K562 (cell line): ENCODE data around the gene EPS8L1. TPM values are rescaled to one million over a fixed set of nuclear protein-coding genes. Genes with fewer than 3 reads are reported as not detected.
A peak's percentile ranks its signal among the peaks of the same experiment; 100 is the strongest.

ENCODE experiments used
- ATAC-seq: fragments of 200-7000 bp; cut with Tn5 transposase; 3 replicates; pipeline ENCODE4 v1.9.1; 2020; ENCODE audit warnings: moderate library complexity
- BruUV-seq: library from RNA; stranded (reverse); fragments of 400-500 nt; replicated peaks from 2 replicates; lab custom pipeline; 2021; lab: Mats Ljungman, UMichigan
- CTCF ChIA-PET: fragments of 300-600 bp; formaldehyde crosslinking; extraction: SDS; loops from one replicate; lab custom pipeline; 2021; ENCODE audit warnings: low intra/inter-chr PET ratio; lab: Yijun Ruan, JAX
- POLR2A ChIA-PET: fragments of 300-600, 350-650 bp; sonication (Branson Sonifier 250); formaldehyde crosslinking; extraction: SDS; loops from one replicate; lab custom pipeline; 2021; ENCODE audit warnings: antibody characterized with exemption, inconsistent platforms; lab: Yijun Ruan, JAX
- DNase-seq, 4 experiments: peaks; one replicate each; pipeline versions ENCODE4 v3.0.0 to v3.0.0-alpha.2; 2011 to 2018; ENCODE audit warnings: low spot score in 3 of 4, mixed read lengths in 3 of 4; ENCODE audit errors: extremely low read depth in 1 of 4
- FAIRE-seq: peaks from 2 replicates; lab custom pipeline; 2011; peaks lifted over from hg19 to GRCh38; lab: Jason Lieb, UNC
- H2AFZ ChIP-seq: 2 replicates; pipeline ENCODE4 v1.6.0; 2011; ENCODE audit warnings: low read depth, low read length, control low read depth, inconsistent platforms
- H3K27ac ChIP-seq: fragments of 200-600 bp; 3 replicates; pipeline ENCODE4 v1.8.0; 2011; ENCODE audit warnings: low read depth, mild to moderate bottlenecking, control low read depth, inconsistent platforms, low read length, moderate library complexity, mixed read lengths; ENCODE audit errors: extremely low read depth
- H3K27me3 ChIP-seq, 2 experiments: fragments of 300-600 bp in 1 of 2; 2 replicates in 1 of 2; 3 replicates in 1 of 2; pipeline versions ENCODE4 v1.6.0 to v1.8.0; 2011; ENCODE audit warnings: inconsistent platforms in 2 of 2, low read length in 2 of 2, mild to moderate bottlenecking in 1 of 2, mixed read lengths in 1 of 2, moderate library complexity in 1 of 2; ENCODE audit not compliant: control insufficient read depth in 2 of 2, insufficient read depth in 2 of 2
- H3K36me3 ChIP-seq: fragments of 300-600 bp; 3 replicates; pipeline ENCODE4 v1.8.0; 2011; ENCODE audit warnings: mild to moderate bottlenecking, low read length, inconsistent platforms; ENCODE audit not compliant: control insufficient read depth, insufficient read depth
- H3K4me1 ChIP-seq, 2 experiments: fragments of 200-600 bp in 1 of 2; replicated peaks in 1 of 2; 2 replicates in 1 of 2; 3 replicates in 1 of 2; pipeline versions ENCODE4 v1.5.1 to v1.8.0; 2011; ENCODE audit warnings: inconsistent platforms in 2 of 2, low read length in 2 of 2, mild to moderate bottlenecking in 1 of 2, mixed read lengths in 1 of 2, moderate library complexity in 1 of 2; ENCODE audit not compliant: control insufficient read depth in 2 of 2, insufficient read depth in 2 of 2
- H3K4me2 ChIP-seq: 2 replicates; pipeline ENCODE4 v1.6.1; 2011; ENCODE audit warnings: low read length, control low read depth, inconsistent platforms, mixed read lengths; ENCODE audit not compliant: insufficient read depth
- H3K4me3 ChIP-seq: fragments of 200-600 bp; sonication (generic), shearing (Covaris generic); 2 replicates; pipeline ENCODE4 v1.5.1; 2016; ENCODE audit warnings: control low read depth, inconsistent platforms
- H3K79me2 ChIP-seq: fragments of 200-600 bp; 3 replicates; pipeline ENCODE4 v1.8.0; 2011; ENCODE audit warnings: low read length, inconsistent platforms; ENCODE audit not compliant: control insufficient read depth, insufficient read depth
- H3K9ac ChIP-seq, 2 experiments: 2 replicates each; pipeline versions ENCODE4 v1.6.0 to v1.6.1; 2011; ENCODE audit warnings: low read depth in 2 of 2, low read length in 2 of 2, control low read depth in 1 of 2, inconsistent platforms in 1 of 2, mild to moderate bottlenecking in 1 of 2, mixed read lengths in 1 of 2; ENCODE audit not compliant: insufficient read depth in 1 of 2
- H3K9me1 ChIP-seq: one replicate; pipeline ENCODE4 v1.6.0; 2011; ENCODE audit warnings: inconsistent platforms, mild to moderate bottlenecking, low read length, moderate library complexity; ENCODE audit not compliant: control insufficient read depth, insufficient read depth
- H3K9me3 ChIP-seq: replicated peaks from 2 replicates; pipeline ENCODE4 v1.5.1; 2011; ENCODE audit warnings: low read depth, low read length, inconsistent platforms; ENCODE audit not compliant: control insufficient read depth, insufficient read depth
- H4K20me1 ChIP-seq: replicated peaks from 2 replicates; pipeline ENCODE4 v1.6.1; 2011; ENCODE audit warnings: low read length, inconsistent platforms, mixed read lengths; ENCODE audit not compliant: control insufficient read depth, insufficient read depth
- ARHGAP35 ChIP-seq: fragments of 450-650 bp; IDR thresholded peaks from 2 replicates; pipeline ENCODE4 v1.6.1; 2018; ENCODE audit not compliant: partially characterized antibody
- ATF1 ChIP-seq, 2 experiments: fragments of 450-650 bp in 1 of 2; IDR thresholded peaks; 2 replicates each; pipeline ENCODE4 v1.6.1; 2016; ENCODE audit warnings: missing compliant biosample characterization in 1 of 2, missing genetic modification characterization in 1 of 2
- CBFA2T3 ChIP-seq: fragments of 450-650 bp; IDR thresholded peaks from 2 replicates; pipeline ENCODE4 v1.6.1; 2017
- CTBP1 ChIP-seq: fragments of 450-650 bp; IDR thresholded peaks from 2 replicates; pipeline ENCODE4 v1.6.1; 2016; ENCODE audit warnings: borderline replicate concordance
- MYC ChIP-seq, 2 experiments: fragments of 250-450 bp in 1 of 2; sonication (Bioruptor Pico) in 1 of 2; IDR thresholded peaks; 2 replicates each; pipeline versions ENCODE4 v1.5.1 to v1.6.1; 2012 to 2021; ENCODE audit warnings: low read depth in 2 of 2, borderline replicate concordance in 1 of 2, improper control_type of control experiment in 1 of 2, low read length in 1 of 2, mild to moderate bottlenecking in 1 of 2, moderate library complexity in 1 of 2
- OTX1 ChIP-seq: fragments of 450-650 bp; formaldehyde crosslinking; IDR thresholded peaks from 2 replicates; pipeline ENCODE4 v1.4.0; 2022; ENCODE audit warnings: mild to moderate bottlenecking
- RBFOX2 ChIP-seq: fragments of 200-400 bp; formaldehyde crosslinking; IDR thresholded peaks from 2 replicates; pipeline ENCODE4 v1.6.1; 2017; ENCODE audit warnings: low read depth, mild to moderate bottlenecking, low read length, moderate library complexity
- SIN3A ChIP-seq, 2 experiments: fragments of 150-350 bp in 1 of 2; IDR thresholded peaks; 2 replicates each; pipeline ENCODE4 v1.6.1; 2011 to 2016; ENCODE audit warnings: borderline replicate concordance in 2 of 2, low read depth in 2 of 2, low read length in 2 of 2, mild to moderate bottlenecking in 2 of 2, moderate library complexity in 2 of 2; ENCODE audit not compliant: control insufficient read depth in 1 of 2
- SMARCB1 ChIP-seq: IDR thresholded peaks from 2 replicates; pipeline ENCODE4 v1.6.1; 2011; ENCODE audit warnings: improper control_type of control experiment, low read depth; ENCODE audit not compliant: insufficient read length
- SP1 ChIP-seq: sonication (generic); formaldehyde crosslinking; IDR thresholded peaks from 2 replicates; pipeline ENCODE4 v1.8.1; 2022; ENCODE audit warnings: mild to moderate bottlenecking, missing genetic modification reagents
- ZEB2 ChIP-seq: fragments of 450-650 bp; IDR thresholded peaks from 2 replicates; pipeline ENCODE4 v1.6.1; 2016
- WGBS: fragments of 100-300 bp; shearing (Covaris generic); methylation state at CpG from one replicate; pipeline ENCODE4 v1.1.6; 2016; ENCODE audit warnings: low coverage, mixed read lengths; ENCODE audit not compliant: insufficient coverage; ENCODE audit errors: missing lambda C conversion rate; 5-methylcytosine and 5-hydroxymethylcytosine counted together
- in situ Hi-C: fragments of 300-500 bp; cut with MboI; formaldehyde crosslinking; loops from 4 replicates; pipeline ENCODE4 v1.15.0; 2018; ENCODE audit warnings: inconsistent platforms, mixed read lengths
- intact Hi-C: fragments of 100-400 bp; cut with micrococcal nuclease; formaldehyde crosslinking; loops from 2 replicates; pipeline ENCODE4 v1.14.2; 2022
- polyA plus RNA-seq, 8 experiments: library from polyadenylated mRNA; depleted of rRNA in 4 of 8; stranded (reverse) in 5 of 8; unstranded in 3 of 8; fragments of >200 nt; fragmentation: Nextera tagmentation in 2 of 8; fragmentation: Illumina TruSeq in 1 of 8; extraction: Ambion mirVana in 2 of 8; extraction: Trizol in 1 of 8; gene quantifications; 2 replicates each; pipeline versions ENCODE4 v1.2.1 to v1.2.3, GENCODE V29; 2011 to 2014; ENCODE audit warnings: inconsistent platforms in 1 of 8, missing spikeins in 1 of 8
- total RNA-seq, 7 experiments: library from RNA; depleted of rRNA in 6 of 7; stranded (reverse); fragments of >200 nt in 6 of 7; fragmentation: Illumina TruSeq in 2 of 7; extraction: Trizol in 2 of 7; gene quantifications; 2 replicates each; pipeline versions ENCODE4 v1.2.1 to v1.2.3, GENCODE V29; 2011 to 2021; ENCODE audit warnings: low replicate concordance in 1 of 7
- TF ChIP-seq, protein P1 (sequence below): fragments of 450-650 bp; formaldehyde crosslinking; IDR thresholded peaks from 2 replicates; pipeline ENCODE4 v1.4.0; 2022; ENCODE audit warnings: missing genetic modification characterization
- TF ChIP-seq, protein P2 (sequence below), 3 experiments: IDR thresholded peaks in 2 of 3; conservative IDR thresholded peaks in 1 of 3; 2 replicates each; pipeline ENCODE4 v1.5.1; 2011 to 2012; ENCODE audit warnings: low read length in 3 of 3, mild to moderate bottlenecking in 3 of 3, control low read depth in 2 of 3, improper control_type of control experiment in 1 of 3, inconsistent platforms in 1 of 3, low read depth in 1 of 3, mixed read lengths in 1 of 3, moderate library complexity in 1 of 3; ENCODE audit not compliant: insufficient read depth in 2 of 3
- TF ChIP-seq, protein P3 (sequence below): fragments of 450-650 bp; IDR thresholded peaks from 2 replicates; pipeline ENCODE4 v1.6.1; 2016; ENCODE audit warnings: missing biosample characterization, missing genetic modification characterization

Gene EPS8L1
- total and polyA plus RNA-seq, 9 of the 15 experiments (the other 6 are each of a cell fraction or from before 2014, with no cell fraction given), result 0.35 to 22.1 (median 11.9) TPM

DNA sequence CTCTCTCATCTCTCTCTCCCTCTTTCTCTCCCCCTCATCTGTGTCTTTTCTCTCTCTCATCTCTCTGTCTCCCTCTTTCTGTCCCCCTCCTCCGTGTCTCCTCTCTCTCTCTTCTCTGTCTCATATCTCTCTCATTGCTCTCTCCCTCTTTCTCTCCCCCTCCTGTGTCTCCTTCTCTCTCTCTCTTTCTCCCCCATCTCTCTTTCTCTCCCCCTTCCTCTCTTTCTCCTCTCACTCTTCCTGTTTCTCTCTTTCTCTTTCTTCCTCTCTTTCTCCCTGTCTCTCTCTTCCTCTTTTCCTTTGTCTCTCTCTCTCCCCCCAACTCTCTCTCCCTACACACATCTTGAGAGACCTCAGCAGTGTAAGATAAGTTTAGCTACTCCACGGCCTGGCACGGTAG is 7.8 kb upstream of the EPS8L1 start (continued):
- TF ChIP-seq, protein P1, sequence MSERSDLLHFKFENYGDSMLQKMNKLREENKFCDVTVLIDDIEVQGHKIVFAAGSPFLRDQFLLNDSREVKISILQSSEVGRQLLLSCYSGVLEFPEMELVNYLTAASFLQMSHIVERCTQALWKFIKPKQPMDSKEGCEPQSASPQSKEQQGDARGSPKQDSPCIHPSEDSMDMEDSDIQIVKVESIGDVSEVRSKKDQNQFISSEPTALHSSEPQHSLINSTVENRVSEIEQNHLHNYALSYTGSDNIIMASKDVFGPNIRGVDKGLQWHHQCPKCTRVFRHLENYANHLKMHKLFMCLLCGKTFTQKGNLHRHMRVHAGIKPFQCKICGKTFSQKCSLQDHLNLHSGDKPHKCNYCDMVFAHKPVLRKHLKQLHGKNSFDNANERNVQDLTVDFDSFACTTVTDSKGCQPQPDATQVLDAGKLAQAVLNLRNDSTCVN (CRISPR knock-in tag), result peak; percentile 91; the same call in 1 of the 2 replicates
- TF ChIP-seq SP1 (CRISPR knock-in tag) (no peak), OTX1 (0 out of 2 replicates have a peak, but pooled peaks have one; percentile 26), ARHGAP35 (peak; percentile 32)

DNA sequence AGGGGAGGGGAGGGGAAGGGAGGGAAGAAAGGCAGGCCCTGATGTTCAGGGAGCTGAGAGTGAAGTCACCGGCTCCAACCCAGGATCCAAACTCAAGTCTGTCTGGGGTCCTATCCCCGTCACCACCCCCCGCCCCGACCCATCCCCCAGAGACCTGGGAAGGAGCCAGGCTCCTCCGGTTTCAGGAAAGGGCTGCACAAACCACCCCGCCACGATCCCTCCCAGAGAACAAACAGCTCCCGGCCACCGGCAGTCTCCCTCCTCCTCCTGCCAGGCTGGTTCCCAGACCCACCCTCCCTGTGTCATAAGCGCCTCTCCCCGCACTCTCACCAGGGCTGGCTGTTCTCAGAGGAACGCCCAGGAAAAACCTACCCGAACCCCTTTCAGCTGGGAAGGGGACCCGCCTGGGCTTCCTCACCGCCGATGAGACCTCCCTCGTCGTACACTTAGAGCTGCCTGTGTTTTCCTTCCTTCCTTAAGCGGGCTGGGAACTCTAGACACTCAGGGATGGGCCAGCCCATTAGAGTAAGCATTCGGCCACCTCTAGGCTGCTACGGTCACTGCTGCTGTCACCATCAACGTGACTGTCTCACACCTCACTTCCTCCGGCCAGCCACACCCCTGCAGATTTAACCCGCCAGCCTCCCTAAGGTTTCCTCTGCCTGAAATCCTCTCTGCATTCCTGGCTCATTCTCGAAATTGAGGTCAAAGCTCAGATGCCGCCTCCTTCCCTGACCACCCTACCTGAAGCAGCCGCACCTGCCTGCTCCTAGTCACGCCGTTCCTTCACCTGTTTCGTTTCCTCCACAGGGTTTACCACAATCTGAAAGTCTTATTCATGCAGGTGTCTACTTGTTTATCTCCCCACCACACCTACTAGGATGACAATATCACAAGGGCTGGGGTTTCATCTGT is 6.5 kb upstream of the EPS8L1 start:
- WGBS, result under 1% methylated on average over 24 of the region's 30 CpGs
- in situ Hi-C loops, result no loop called here
- ChIA-PET POLR2A (interaction anchor here (0.9 to 5.9 kb wide), 3 partner anchors 11 to 23 kb away, joined by 3 to 32 read pairs (median 3); no protein-coding TSS in a partner anchor), CTCF (no interaction called here)
- peak; percentile 91 for FAIRE-seq
- no peaks in the 10 kb centered on the region for H4K20me1 ChIP-seq
- peaks cover 8% of the 10 kb centered on the region in 2 experiments; a peak in 4 of 5 replicates for H3K27me3 ChIP-seq
- peak; percentile 97 for ATAC-seq
- peaks cover 19 to 21% of the 10 kb centered on the region in 2 experiments for H3K4me1 ChIP-seq
- no peaks in the 10 kb centered on the region for H3K9me1 ChIP-seq
- H3K36me3 ChIP-seq, result no peaks in the 10 kb centered on the region
- peak overlapping the region; percentile 42 for H3K4me3 ChIP-seq
- intact Hi-C loops, result no loop called here
- H3K79me2 ChIP-seq, result no peaks in the 10 kb centered on the region
- peak overlapping the region; percentile 39 to 77; a peak in 3 of 4 replicates for H3K9ac ChIP-seq
- H3K27ac ChIP-seq, result no peak overlapping the region
- no peaks in the 10 kb centered on the region for H3K9me3 ChIP-seq
- peak overlapping the region; percentile 86 for H3K4me2 ChIP-seq
- no TSS peak for BruUV-seq
- peak; percentile 56 to 75 (median 65) for DNase-seq
- H2AFZ ChIP-seq, result peak overlapping the region; percentile 88
- TF ChIP-seq SIN3A (IDR thresholded peaks at IDR 0.05; ENCODE audit: borderline replicate concordance in 2 of 2, control insufficient read depth in 1 of 2, low read depth in 2 of 2, low read length in 2 of 2), result 0 out of 4 replicates have a peak, but pooled peaks of 1 of the 2 experiments have one; percentile 53
- TF ChIP-seq CTBP1, result peak; percentile 68; the same call in 1 of the 2 replicates
- 0 out of 2 replicates have a peak, but pooled peaks have one; percentile 30 for TF ChIP-seq CBFA2T3
- TF ChIP-seq ATF1 (CRISPR knock-in tag; IDR thresholded peaks at IDR 0.05), result no peak
- peak; percentile 63 for TF ChIP-seq ATF1 (tag; IDR thresholded peaks at IDR 0.05)
- no peak for TF ChIP-seq MYC (IDR thresholded peaks at IDR 0.05; ENCODE audit: low read depth, low read length)
- TF ChIP-seq MYC (CRISPR knock-in tag; IDR thresholded peaks at IDR 0.05; ENCODE audit: borderline replicate concordance, low read depth), result no peak; the same call in 1 of the 2 replicates
- TF ChIP-seq, protein P2, sequence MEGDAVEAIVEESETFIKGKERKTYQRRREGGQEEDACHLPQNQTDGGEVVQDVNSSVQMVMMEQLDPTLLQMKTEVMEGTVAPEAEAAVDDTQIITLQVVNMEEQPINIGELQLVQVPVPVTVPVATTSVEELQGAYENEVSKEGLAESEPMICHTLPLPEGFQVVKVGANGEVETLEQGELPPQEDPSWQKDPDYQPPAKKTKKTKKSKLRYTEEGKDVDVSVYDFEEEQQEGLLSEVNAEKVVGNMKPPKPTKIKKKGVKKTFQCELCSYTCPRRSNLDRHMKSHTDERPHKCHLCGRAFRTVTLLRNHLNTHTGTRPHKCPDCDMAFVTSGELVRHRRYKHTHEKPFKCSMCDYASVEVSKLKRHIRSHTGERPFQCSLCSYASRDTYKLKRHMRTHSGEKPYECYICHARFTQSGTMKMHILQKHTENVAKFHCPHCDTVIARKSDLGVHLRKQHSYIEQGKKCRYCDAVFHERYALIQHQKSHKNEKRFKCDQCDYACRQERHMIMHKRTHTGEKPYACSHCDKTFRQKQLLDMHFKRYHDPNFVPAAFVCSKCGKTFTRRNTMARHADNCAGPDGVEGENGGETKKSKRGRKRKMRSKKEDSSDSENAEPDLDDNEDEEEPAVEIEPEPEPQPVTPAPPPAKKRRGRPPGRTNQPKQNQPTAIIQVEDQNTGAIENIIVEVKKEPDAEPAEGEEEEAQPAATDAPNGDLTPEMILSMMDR (IDR thresholded peaks at IDR 0.05 in 2 of 3, conservative IDR thresholded peaks at IDR 0.05 in 1 of 3; ENCODE audit: insufficient read depth in 2 of 3, low read depth in 1 of 3, low read length in 3 of 3), result peak; percentile 9 to 18 (median 10); a peak in 1 of 6 replicates
- peak; percentile 36; the same call in 1 of the 2 replicates for TF ChIP-seq RBFOX2
- no peak for TF ChIP-seq SMARCB1
- peak; percentile 78; the same call in 1 of the 2 replicates for TF ChIP-seq ZEB2
- TF ChIP-seq, protein P3, sequence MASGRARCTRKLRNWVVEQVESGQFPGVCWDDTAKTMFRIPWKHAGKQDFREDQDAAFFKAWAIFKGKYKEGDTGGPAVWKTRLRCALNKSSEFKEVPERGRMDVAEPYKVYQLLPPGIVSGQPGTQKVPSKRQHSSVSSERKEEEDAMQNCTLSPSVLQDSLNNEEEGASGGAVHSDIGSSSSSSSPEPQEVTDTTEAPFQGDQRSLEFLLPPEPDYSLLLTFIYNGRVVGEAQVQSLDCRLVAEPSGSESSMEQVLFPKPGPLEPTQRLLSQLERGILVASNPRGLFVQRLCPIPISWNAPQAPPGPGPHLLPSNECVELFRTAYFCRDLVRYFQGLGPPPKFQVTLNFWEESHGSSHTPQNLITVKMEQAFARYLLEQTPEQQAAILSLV (tag), result no peak
